Hematopoietic multipotent progenitor cell treated with erythropoietin and hydrocortisone succinate and interleukin-3 and kit ligand, for 17 days (in vitro differentiated cells): Measurements from ENCODE around the gene USP2.
A peak's percentile ranks its signal among the peaks of the same experiment; 100 is the strongest.

Experiments
- DNase-seq: peaks from one replicate; pipeline ENCODE4 v3.0.0-alpha.2; 2015; ENCODE audit warnings: low spot score

The USP2 gene

GRCh38 chr11:119381181-119381988, at the start of gene USP2:
USP2 (minus strand) TSS chr11:119381690; CDS start chr11:119373480, 8,210 bp downstream.
- DNase-seq = peak; percentile 81

GRCh38 chr11:119427279-119427678, 45.8 kb upstream of the USP2 start:
- DNase-seq = no peak

- DNase-seq = no peak
Measured at GRCh38 chr11:119426142-119426541, 44.7 kb upstream of the USP2 start.

- no peak for DNase-seq
Measured at GRCh38 chr11:119424775-119425174, 43.3 kb upstream of the USP2 start.

- DNase-seq = no peak
Measured at GRCh38 chr11:119424276-119424675, 42.8 kb upstream of the USP2 start.

GRCh38 chr11:119423509-119424254, 42.2 kb upstream of the USP2 start:
- DNase-seq = no peak

GRCh38 chr11:119422809-119423508, 41.5 kb upstream of the USP2 start, which contains the start of gene THY1:
THY1 (minus strand) TSS chr11:119423172; CDS start chr11:119420905, 2,267 bp downstream.
- no peak for DNase-seq

- DNase-seq = no peak
Measured at GRCh38 chr11:119421941-119422808, 40.7 kb upstream of the USP2 start.

GRCh38 chr11:119421351-119421750, 39.9 kb upstream of the USP2 start:
- DNase-seq = no peak

- no peak for DNase-seq
Measured at GRCh38 chr11:119420631-119421030, 39.1 kb upstream of the USP2 start.

GRCh38 chr11:119419834-119420492, 38.5 kb upstream of the USP2 start:
- no peak for DNase-seq

- DNase-seq = no peak
Measured at GRCh38 chr11:119419246-119419645, 37.8 kb upstream of the USP2 start.

GRCh38 chr11:119418759-119419158, 37.3 kb upstream of the USP2 start:
- no peak for DNase-seq

GRCh38 chr11:119417726-119418540, 36.4 kb upstream of the USP2 start:
- DNase-seq = no peak

- DNase-seq = no peak
Measured at GRCh38 chr11:119416606-119417580, 35.4 kb upstream of the USP2 start.

GRCh38 chr11:119415966-119416365, 34.5 kb upstream of the USP2 start:
- DNase-seq = no peak

- DNase-seq = no peak
Measured at GRCh38 chr11:119415517-119415916, 34.0 kb upstream of the USP2 start.

GRCh38 chr11:119414734-119415133, 33.2 kb upstream of the USP2 start:
- DNase-seq = no peak

GRCh38 chr11:119414321-119414720, 32.8 kb upstream of the USP2 start:
- DNase-seq = no peak
